NOMO-1 treated with DMSO at 0.1 percent for 48 hours (cell line): ENCODE measurements around the gene GSX2.
"Not testable (repeated sequence)": the region's sequence is repeated elsewhere in the genome, so short reads cannot be mapped to it uniquely, and the experiment has no call there.

Experiments
- DNase-seq: peaks from one replicate; lab custom pipeline; 2025; ENCODE audit not compliant: unreplicated experiment; lab: John Stamatoyannopoulos, UW

GSX2 gene

DNA sequence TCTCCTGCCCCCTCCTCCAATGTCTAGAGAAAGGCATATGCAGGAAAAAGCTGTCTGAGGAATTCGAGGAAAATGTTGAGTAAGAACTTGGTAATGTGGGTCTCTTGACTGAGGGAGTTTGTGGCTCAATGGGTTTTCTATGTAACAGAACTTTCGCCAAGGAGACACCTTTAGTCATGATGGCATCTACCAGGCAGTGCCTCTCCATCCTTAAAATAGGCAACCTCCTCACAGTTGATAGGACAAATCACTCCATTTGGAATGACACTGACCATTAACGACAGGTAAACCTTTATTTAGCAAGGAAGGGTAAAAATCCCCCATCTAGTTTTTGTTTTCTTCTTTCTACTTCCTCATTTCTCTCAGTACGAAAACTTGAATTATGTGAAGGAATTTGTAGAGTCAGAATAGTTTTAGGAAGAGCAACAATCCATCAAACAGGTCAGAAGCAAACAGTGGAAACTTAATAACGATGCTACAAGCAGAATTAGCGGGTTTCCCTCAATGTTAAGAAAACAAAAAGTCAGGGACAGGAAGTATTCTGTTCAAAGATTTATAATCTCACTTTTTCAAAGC lies 2.7 kb downstream of the GSX2 start:
- DNase-seq: no peak

- DNase-seq: no peak
Measured at GRCh38 chr4:54103190-54103574, 3.2 kb downstream of the GSX2 start.

DNA sequence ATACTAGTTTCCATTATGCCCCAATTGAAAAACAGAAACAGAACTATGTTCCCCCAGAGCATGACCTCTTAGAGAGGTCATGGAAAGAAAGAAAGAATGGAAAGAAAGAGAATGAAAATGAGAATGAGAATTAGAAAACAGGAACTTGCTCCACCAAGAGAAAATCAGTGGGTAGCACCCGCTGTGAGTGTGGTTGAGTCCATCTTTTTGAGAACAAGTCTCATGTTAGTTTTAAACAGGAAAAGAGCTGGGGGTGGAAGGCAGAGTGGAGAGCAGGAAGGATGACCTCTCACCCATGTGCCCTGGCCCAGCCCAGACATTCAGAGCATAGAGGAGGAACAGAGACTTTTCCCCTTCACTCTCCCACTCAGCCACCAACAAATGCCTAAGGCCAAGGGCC lies 4.9 kb downstream of the GSX2 start:
- DNase-seq: no peak

GRCh38 chr4:54107951-54108748 lies 8.2 kb downstream of the GSX2 start:
- no peak for DNase-seq

- no peak for DNase-seq
Measured at GRCh38 chr4:54109241-54110018, 9.5 kb downstream of the GSX2 start.

- no peak for DNase-seq
Measured at GRCh38 chr4:54110019-54110416, 10.1 kb downstream of the GSX2 start.

DNA sequence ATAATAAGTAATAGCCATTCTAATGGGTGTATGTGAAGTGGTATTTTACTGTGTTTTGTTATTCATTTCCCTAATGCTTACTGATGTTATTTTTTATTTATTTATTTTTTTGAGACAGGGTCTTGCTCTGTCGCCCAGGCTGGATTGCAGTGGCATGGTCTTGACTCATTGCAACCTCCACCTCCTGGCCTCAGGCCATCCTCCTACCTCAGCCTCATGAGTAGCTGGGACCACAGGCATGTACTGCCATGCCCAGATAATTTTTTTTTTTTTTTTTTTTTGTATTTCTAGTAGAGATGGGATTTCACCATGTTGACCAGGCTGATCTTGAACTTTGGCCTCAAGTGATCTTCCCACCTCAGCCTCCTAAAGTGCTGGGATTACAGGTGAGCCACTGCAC lies 13.2 kb downstream of the GSX2 start:
- DNase-seq: not testable (repeated sequence)

DNA sequence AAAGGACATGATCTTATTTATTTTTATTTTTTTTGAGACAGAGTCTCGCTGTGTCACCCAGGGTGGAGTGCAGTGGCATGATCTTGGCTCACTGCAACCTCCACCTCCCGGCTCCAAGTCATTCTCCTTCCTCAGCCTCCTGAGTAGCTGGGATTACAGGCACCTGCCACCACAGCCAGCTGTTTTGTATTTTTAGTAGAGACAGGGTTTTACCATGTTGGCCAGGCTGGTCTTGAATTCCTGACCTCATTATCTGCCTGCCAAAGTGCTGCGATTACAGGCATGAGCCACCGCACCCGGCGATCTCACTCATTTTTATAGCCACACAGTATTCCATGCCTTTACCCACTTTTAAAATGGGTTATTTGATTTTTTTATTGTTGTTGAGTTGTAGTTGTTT lies 16.3 kb downstream of the GSX2 start:
- not testable (repeated sequence) for DNase-seq

GRCh38 chr4:54118850-54119589 lies 19.1 kb downstream of the GSX2 start:
- DNase-seq: no peak

- peak; percentile 24 for DNase-seq
Measured at GRCh38 chr4:54120518-54120917, 20.6 kb downstream of the GSX2 start.

DNA sequence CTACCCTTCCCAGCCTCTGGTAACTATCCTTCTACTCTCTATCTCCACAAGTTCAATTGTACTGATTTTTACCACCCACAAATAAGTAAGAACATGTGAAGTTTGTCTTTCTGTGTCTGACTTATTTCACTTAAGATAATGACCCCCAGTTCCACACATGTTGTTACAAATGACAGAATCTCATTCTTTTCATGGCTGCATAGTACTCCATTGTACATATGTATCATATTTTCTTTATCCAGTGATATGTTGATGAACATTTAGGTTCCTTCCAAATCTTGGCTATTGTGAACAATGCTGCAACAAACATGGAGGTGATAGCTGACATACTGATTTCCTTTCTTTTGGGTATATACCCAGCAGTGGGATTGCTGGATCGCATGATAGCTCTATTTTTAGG lies 27.7 kb downstream of the GSX2 start:
- no peak for DNase-seq

- DNase-seq: not testable (repeated sequence)
Measured at GRCh38 chr4:54128694-54129093, 28.7 kb downstream of the GSX2 start.

GRCh38 chr4:54139332-54139731 lies 39.4 kb downstream of the GSX2 start:
- no peak for DNase-seq

DNA sequence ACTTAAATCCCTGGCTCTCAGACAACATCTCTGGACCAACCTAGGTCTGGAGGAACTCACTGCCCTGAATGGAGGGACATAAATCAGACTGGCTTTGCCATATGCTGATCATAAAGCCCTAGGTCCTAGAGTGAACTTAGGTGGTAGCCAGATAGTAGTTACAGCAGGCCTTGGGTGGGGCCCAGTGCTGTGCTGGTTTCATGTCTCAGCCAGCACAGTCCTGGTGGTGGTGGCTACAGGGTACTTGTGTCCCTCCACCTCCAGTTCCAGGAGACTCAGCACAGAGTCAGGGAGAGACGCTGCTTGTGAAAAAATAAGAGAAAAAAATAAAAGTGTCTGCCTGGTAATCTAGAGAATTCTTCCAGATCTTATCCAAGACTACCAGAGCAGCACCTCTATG lies 40.3 kb downstream of the GSX2 start:
- no peak for DNase-seq

GRCh38 chr4:54144199-54144598 lies 44.2 kb downstream of the GSX2 start:
- no peak for DNase-seq

DNA sequence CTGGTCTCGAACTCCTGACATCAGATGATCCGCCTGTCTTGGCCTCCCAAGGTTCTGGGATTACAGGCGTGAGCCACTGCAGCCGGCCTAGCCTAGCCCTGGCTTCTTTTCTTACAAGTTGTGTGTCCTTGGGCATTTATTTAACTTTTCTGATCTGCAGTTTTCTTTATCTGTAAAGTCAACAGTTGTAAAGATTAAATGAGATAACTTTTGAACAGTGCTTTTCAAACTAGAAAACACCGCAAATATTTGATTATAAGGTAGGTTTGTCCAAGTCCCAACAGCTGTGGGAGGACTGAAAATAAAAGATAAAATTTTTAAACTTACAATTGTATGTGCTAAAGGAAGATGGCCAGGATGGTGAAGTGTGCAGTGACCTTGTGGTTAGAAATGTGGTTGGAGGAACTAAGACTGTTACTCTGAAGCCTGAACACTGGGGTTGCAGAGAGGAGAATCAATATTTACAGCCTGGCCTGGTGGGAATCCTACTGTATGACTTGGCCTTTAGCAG lies 44.8 kb downstream of the GSX2 start:
- DNase-seq: peak; percentile 5

- no peak for DNase-seq
Measured at GRCh38 chr4:54146139-54146538, 46.2 kb downstream of the GSX2 start.

DNA sequence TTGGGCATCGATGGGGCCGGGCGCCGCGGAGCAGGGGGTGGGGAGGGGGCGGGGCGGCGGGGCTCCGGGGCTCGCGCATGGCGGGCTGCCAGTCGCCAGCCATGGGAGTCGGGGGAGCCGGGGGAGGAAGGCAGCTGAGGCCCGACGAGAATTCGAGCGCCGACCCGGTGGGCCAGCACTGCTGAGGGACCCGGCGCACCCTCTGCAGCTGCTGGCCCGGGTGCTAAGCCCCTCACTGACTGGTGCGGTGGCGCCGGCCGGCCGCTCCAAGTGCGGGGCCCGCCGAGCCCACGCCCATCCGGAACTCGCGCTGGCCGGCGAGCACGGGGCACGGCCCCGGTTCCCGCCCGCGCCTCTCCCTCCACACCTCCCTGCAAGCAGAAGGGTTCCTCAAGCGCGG lies 49.4 kb downstream of the GSX2 start:
- DNase-seq: no peak
